Measurements from ENCODE around the gene FUT9.

FUT9 gene

DNA sequence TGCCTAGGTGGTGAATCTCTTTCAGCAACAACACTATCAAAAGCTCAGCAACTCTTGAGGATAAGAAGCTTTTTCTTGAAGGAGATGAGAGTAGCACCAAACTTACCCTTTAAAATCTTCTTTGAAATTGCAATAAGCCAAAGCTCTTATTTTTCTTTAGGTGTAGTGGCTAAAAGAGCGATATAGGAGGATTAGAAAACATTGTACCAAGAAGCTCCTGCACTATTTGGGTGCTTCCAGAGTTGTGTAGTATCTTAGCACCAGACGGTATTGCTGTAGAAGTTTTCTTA is 1.2 kb downstream of the FUT9 start:
- TF ChIP-seq SUZ12 (IDR thresholded peaks at IDR 0.05; ENCODE audit: extremely low read depth, insufficient read depth, insufficient read length) (no peak), ZNF274 (IDR thresholded peaks at IDR 0.05; ENCODE audit: low read depth, low read length) (no peak)
- no peak overlapping the region for H3K9ac ChIP-seq (ENCODE audit: insufficient read length, low read depth)
- H3K4me1 ChIP-seq (ENCODE audit: insufficient read depth, insufficient read length) = no peaks in the 10 kb centered on the region
- DNase-seq (ENCODE audit: low read depth, low spot score) = no peak
- no peaks in the 10 kb centered on the region for H3K9me3 ChIP-seq (ENCODE audit: insufficient read depth, low read length)
- no peak overlapping the region for H3K4me3 ChIP-seq (ENCODE audit: insufficient read length, low read depth)
- peaks cover 27% of the 10 kb centered on the region for H3K27me3 ChIP-seq (ENCODE audit: insufficient read depth, insufficient read length)
- H3K36me3 ChIP-seq (ENCODE audit: insufficient read depth, insufficient read length, low read length) = no peaks in the 10 kb centered on the region

DNA sequence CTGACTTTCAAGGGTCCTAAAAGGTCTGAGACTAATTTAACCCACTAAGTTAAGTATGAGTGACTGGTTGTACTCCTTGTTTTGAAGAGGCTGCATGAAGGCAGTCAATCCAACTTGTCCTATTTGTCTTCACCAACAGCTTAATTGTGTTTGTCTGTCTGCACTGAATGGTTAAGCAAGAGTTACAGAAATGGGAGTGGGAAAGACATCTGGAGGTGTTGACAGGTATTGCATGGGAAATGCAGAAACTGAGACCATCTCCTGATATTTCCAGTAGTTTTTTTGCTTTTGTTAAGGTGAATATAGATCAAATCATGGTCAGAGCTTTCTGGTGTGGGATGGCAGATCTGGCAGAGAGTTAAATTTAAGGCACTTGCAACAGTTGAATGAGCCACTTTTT is 6.5 kb downstream of the FUT9 start:
- no peak overlapping the region for H3K9ac ChIP-seq (ENCODE audit: insufficient read length, low read depth)

DNA sequence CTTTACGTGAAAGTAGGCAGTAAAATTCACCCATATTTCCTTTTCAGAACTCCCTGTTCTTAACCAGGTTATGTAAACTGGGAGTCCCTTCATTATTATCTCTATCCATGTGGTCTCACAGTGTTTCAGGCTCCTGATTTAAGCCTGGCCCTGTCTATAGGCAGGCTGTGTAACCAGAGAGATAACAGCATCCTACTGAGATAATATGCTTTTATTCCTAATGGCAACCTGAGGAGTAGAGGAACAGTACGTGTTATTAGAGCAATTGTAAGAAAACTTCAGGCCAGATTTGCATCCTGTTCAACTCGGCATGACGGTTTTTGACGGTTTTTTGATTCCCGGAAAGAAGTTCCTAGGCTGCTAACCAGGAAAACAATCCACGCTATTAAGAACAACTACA is 16.9 kb downstream of the FUT9 start:
- H3K36me3 ChIP-seq (ENCODE audit: insufficient read depth, insufficient read length, low read length) = no peaks in the 10 kb centered on the region
- no peaks in the 10 kb centered on the region for H3K9me3 ChIP-seq (ENCODE audit: insufficient read depth, low read length)
- H3K4me1 ChIP-seq (ENCODE audit: insufficient read depth, insufficient read length) = no peaks in the 10 kb centered on the region
- no peak for DNase-seq (ENCODE audit: low read depth, low spot score)
- H3K9ac ChIP-seq (ENCODE audit: insufficient read length, low read depth) = no peak overlapping the region
- TF ChIP-seq ZNF274 (IDR thresholded peaks at IDR 0.05; ENCODE audit: low read depth, low read length) (no peak), YY1 (IDR thresholded peaks at IDR 0.05; ENCODE audit: insufficient read depth, insufficient read length) (no peak), SUZ12 (IDR thresholded peaks at IDR 0.05; ENCODE audit: extremely low read depth, insufficient read depth, insufficient read length) (no peak)
- no peak overlapping the region for H3K4me3 ChIP-seq (ENCODE audit: insufficient read length, low read depth)
- no peaks in the 10 kb centered on the region for H3K27me3 ChIP-seq (ENCODE audit: insufficient read depth, insufficient read length)

More for the DNA sequence above, 6.5 kb downstream of the FUT9 start:
- no peaks in the 10 kb centered on the region for H3K9me3 ChIP-seq (ENCODE audit: insufficient read depth, low read length)
- H3K27me3 ChIP-seq (ENCODE audit: insufficient read depth, insufficient read length) = peaks cover 5% of the 10 kb centered on the region
- H3K4me3 ChIP-seq (ENCODE audit: insufficient read length, low read depth) = no peak overlapping the region
- DNase-seq (ENCODE audit: low read depth, low spot score) = no peak
- H3K4me1 ChIP-seq (ENCODE audit: insufficient read depth, insufficient read length) = no peaks in the 10 kb centered on the region
- TF ChIP-seq ZNF274 (IDR thresholded peaks at IDR 0.05; ENCODE audit: low read depth, low read length) (no peak), YY1 (IDR thresholded peaks at IDR 0.05; ENCODE audit: insufficient read depth, insufficient read length) (no peak), SUZ12 (IDR thresholded peaks at IDR 0.05; ENCODE audit: extremely low read depth, insufficient read depth, insufficient read length) (no peak)
- no peaks in the 10 kb centered on the region for H3K36me3 ChIP-seq (ENCODE audit: insufficient read depth, insufficient read length, low read length)

DNA sequence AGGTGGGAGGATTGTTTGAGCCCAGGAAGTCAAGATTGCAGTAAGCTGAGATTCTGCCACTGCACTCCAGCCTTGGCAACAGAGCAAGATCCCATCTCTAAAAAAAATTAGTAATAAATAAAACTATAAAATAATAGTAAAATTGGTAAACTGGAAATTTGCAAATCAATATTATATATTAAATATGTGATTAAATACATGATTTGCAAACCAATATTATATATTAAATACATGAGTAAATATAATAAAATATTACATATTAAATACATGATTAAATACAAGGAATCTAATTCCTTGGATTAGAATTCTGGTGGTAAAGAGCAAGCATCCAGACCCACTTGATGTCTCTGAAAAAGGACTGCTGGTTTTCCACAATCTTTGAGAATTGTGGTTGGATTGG is 35.8 kb downstream of the FUT9 start:
- Histone ChIP-seq H3K4me3 (ENCODE audit: insufficient read length, low read depth) (no peak overlapping the region), H3K9ac (ENCODE audit: insufficient read length, low read depth) (no peak overlapping the region), H3K36me3 (ENCODE audit: insufficient read depth, insufficient read length, low read length) (no peaks in the 10 kb centered on the region), H3K9me3 (ENCODE audit: insufficient read depth, low read length) (no peaks in the 10 kb centered on the region), H3K27me3 (ENCODE audit: insufficient read depth, insufficient read length) (no peaks in the 10 kb centered on the region), H3K4me1 (ENCODE audit: insufficient read depth, insufficient read length) (no peaks in the 10 kb centered on the region)
- TF ChIP-seq SUZ12 (IDR thresholded peaks at IDR 0.05; ENCODE audit: extremely low read depth, insufficient read depth, insufficient read length) (no peak), YY1 (IDR thresholded peaks at IDR 0.05; ENCODE audit: insufficient read depth, insufficient read length) (no peak), ZNF274 (IDR thresholded peaks at IDR 0.05; ENCODE audit: low read depth, low read length) (no peak)
- no peak for DNase-seq (ENCODE audit: low read depth, low spot score)

DNA sequence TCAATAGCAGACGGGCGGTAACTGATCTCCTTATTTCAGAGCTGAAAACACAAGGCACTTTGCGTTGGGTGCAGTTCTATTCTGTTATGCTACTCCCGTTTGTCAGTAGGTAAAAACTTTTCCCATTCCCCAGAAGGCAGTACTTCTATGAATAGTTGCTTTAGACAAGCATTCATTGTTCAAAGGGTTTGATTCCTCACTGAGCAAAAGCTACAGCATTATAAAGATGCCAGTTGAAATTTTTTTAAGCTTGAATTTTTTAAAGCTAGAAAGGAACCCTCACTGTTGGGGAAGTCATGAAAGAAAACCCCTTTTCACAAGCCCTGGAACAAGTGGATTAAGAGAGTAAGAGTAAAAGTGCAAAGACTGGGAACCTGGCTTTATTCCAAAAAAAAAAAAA is 42.3 kb downstream of the FUT9 start:
- no peak for DNase-seq (ENCODE audit: low read depth, low spot score)
- no peaks in the 10 kb centered on the region for H3K27me3 ChIP-seq (ENCODE audit: insufficient read depth, insufficient read length)
- TF ChIP-seq YY1 (IDR thresholded peaks at IDR 0.05; ENCODE audit: insufficient read depth, insufficient read length) = no peak
- no peak for TF ChIP-seq SUZ12 (IDR thresholded peaks at IDR 0.05; ENCODE audit: extremely low read depth, insufficient read depth, insufficient read length)
- TF ChIP-seq ZNF274 (IDR thresholded peaks at IDR 0.05; ENCODE audit: low read depth, low read length) = no peak
- H3K9ac ChIP-seq (ENCODE audit: insufficient read length, low read depth) = no peak overlapping the region
- no peaks in the 10 kb centered on the region for H3K36me3 ChIP-seq (ENCODE audit: insufficient read depth, insufficient read length, low read length)
- H3K4me3 ChIP-seq (ENCODE audit: insufficient read length, low read depth) = no peak overlapping the region
- no peaks in the 10 kb centered on the region for H3K4me1 ChIP-seq (ENCODE audit: insufficient read depth, insufficient read length)
- no peaks in the 10 kb centered on the region for H3K9me3 ChIP-seq (ENCODE audit: insufficient read depth, low read length)

DNA sequence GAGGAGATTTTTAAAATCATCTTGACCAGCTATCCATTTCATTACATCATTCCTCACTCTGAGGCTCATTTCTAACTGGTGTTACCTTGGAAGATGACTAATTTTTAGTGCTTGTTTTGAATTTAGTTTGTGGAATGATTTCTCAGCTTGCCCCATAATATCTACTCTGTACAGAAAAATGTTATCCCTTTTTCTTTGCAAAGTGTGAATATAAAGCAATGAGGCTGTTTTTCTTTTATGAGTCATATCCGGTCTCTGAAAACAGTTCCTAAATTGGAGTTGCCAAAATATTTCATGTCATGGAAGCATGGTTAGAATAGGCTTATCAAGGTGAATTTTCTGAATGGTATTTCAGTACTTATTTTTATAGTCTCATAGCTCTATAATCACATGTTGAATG is 43.8 kb downstream of the FUT9 start:
- Histone ChIP-seq H3K9me3 (ENCODE audit: insufficient read depth, low read length) (no peaks in the 10 kb centered on the region), H3K27me3 (ENCODE audit: insufficient read depth, insufficient read length) (no peaks in the 10 kb centered on the region), H3K9ac (ENCODE audit: insufficient read length, low read depth) (no peak overlapping the region), H3K4me1 (ENCODE audit: insufficient read depth, insufficient read length) (no peaks in the 10 kb centered on the region), H3K4me3 (ENCODE audit: insufficient read length, low read depth) (no peak overlapping the region), H3K36me3 (ENCODE audit: insufficient read depth, insufficient read length, low read length) (no peaks in the 10 kb centered on the region)
- DNase-seq (ENCODE audit: low read depth, low spot score) = no peak
- TF ChIP-seq SUZ12 (IDR thresholded peaks at IDR 0.05; ENCODE audit: extremely low read depth, insufficient read depth, insufficient read length) = no peak
- no peak for TF ChIP-seq ZNF274 (IDR thresholded peaks at IDR 0.05; ENCODE audit: low read depth, low read length)
- TF ChIP-seq YY1 (IDR thresholded peaks at IDR 0.05; ENCODE audit: insufficient read depth, insufficient read length) = no peak

DNA sequence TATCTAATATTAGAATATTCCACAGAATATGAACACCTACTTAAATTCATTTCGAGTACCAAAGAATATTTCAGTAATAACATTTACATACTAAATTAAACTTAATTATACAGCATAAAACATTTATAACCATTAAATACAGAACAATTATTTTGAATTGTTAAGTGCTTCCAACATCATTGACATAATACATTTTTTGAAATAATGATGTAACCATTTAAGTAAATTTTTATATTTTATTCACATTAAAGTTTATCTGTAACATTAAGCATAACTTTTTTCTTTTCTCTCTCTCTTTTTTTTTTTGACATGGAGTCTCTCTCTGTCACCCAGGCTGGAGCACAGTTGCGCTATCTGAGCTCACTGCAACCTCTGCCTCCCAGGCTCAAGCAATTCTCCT is 44.5 kb downstream of the FUT9 start:
- no peak for DNase-seq (ENCODE audit: low read depth, low spot score)
- H3K9ac ChIP-seq (ENCODE audit: insufficient read length, low read depth) = no peak overlapping the region
- H3K4me1 ChIP-seq (ENCODE audit: insufficient read depth, insufficient read length) = no peaks in the 10 kb centered on the region
- no peaks in the 10 kb centered on the region for H3K36me3 ChIP-seq (ENCODE audit: insufficient read depth, insufficient read length, low read length)
- TF ChIP-seq SUZ12 (IDR thresholded peaks at IDR 0.05; ENCODE audit: extremely low read depth, insufficient read depth, insufficient read length) = no peak
- TF ChIP-seq ZNF274 (IDR thresholded peaks at IDR 0.05; ENCODE audit: low read depth, low read length) = no peak
- no peak for TF ChIP-seq YY1 (IDR thresholded peaks at IDR 0.05; ENCODE audit: insufficient read depth, insufficient read length)
- H3K4me3 ChIP-seq (ENCODE audit: insufficient read length, low read depth) = no peak overlapping the region
- H3K9me3 ChIP-seq (ENCODE audit: insufficient read depth, low read length) = no peaks in the 10 kb centered on the region
- no peaks in the 10 kb centered on the region for H3K27me3 ChIP-seq (ENCODE audit: insufficient read depth, insufficient read length)

DNA sequence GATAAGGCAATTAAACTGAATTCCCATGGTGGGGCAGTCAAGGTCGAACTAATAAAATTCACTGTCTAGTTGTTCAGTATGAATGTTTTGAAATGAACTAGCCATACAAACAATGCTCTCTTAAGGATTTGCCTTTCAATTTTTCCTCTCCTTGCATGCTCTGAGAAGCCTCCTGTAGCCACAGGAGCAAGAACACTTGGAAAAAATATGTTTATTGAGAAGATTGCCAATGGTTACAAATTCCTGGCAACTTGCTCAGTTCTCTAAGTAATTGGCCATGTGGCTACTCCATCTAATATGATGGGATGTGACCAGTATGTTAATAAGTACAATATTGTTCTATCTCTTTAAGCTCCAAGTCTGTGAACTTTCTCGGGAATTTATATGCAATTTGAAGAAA is 49.4 kb downstream of the FUT9 start:
- DNase-seq (ENCODE audit: low read depth, low spot score) = no peak
- Histone ChIP-seq H3K9ac (ENCODE audit: insufficient read length, low read depth) (no peak overlapping the region), H3K9me3 (ENCODE audit: insufficient read depth, low read length) (no peaks in the 10 kb centered on the region), H3K27me3 (ENCODE audit: insufficient read depth, insufficient read length) (no peaks in the 10 kb centered on the region), H3K4me1 (ENCODE audit: insufficient read depth, insufficient read length) (no peaks in the 10 kb centered on the region), H3K36me3 (ENCODE audit: insufficient read depth, insufficient read length, low read length) (no peaks in the 10 kb centered on the region), H3K4me3 (ENCODE audit: insufficient read length, low read depth) (no peak overlapping the region)
- no peak for TF ChIP-seq SUZ12 (IDR thresholded peaks at IDR 0.05; ENCODE audit: extremely low read depth, insufficient read depth, insufficient read length)
- no peak for TF ChIP-seq ZNF274 (IDR thresholded peaks at IDR 0.05; ENCODE audit: low read depth, low read length)

Data from NT2/D1 (cell line).